CD4-positive, alpha-beta T cell (primary cell): ENCODE data around the gene UBE2B. TPM values are rescaled to one million over a fixed set of nuclear protein-coding genes. Genes with fewer than 3 reads are reported as not detected.

Experiments
- ATAC-seq: fragments of 200-7000 bp; cut with Tn5 transposase; one replicate; pipeline ENCODE4 v1.10.0; 2022; ENCODE audit warnings: mild to moderate bottlenecking; ENCODE audit not compliant: poor library complexity
- CTCF ChIA-PET: fragments of 350-600 bp; sonication (Branson Sonifier 250); formaldehyde crosslinking; loops from one replicate; lab custom pipeline; 2021; ENCODE audit warnings: antibody characterized with exemption, inconsistent platforms; lab: Charles Lee
- POLR2A ChIA-PET: fragments of 350-600 bp; sonication (Branson Sonifier 250); formaldehyde crosslinking; loops from one replicate; lab custom pipeline; 2021; ENCODE audit warnings: antibody characterized with exemption, inconsistent platforms; lab: Charles Lee
- DNase-seq, 14 experiments: peaks; one replicate each; pipeline ENCODE4 v3.0.0-alpha.2; 2013 to 2020; ENCODE audit warnings: mixed read lengths in 2 of 14
- H3K27ac ChIP-seq, 2 donors: one replicate each; pipeline versions ENCODE4 v1.5.1 to v1.7.0; 2013; ENCODE audit warnings: low read length in 2 of 2, low read depth in 1 of 2, mild to moderate bottlenecking in 1 of 2
- H3K27me3 ChIP-seq, 2 experiments: 1 replicate in 1 of 2; 2 replicates in 1 of 2; pipeline versions ENCODE4 v1.6.1 to v1.7.0; 2013; ENCODE audit warnings: low read length in 2 of 2, control low read depth in 1 of 2, mild to moderate bottlenecking in 1 of 2, moderate library complexity in 1 of 2; ENCODE audit not compliant: insufficient read depth in 2 of 2, control insufficient read depth in 1 of 2
- H3K36me3 ChIP-seq: one replicate; pipeline ENCODE4 v1.6.1; 2013; ENCODE audit warnings: low read length, control low read depth; ENCODE audit not compliant: insufficient read depth
- H3K4me1 ChIP-seq: one replicate; pipeline ENCODE4 v1.6.1; 2013; ENCODE audit warnings: low read length, control low read depth; ENCODE audit not compliant: insufficient read depth
- H3K4me3 ChIP-seq: one replicate; pipeline ENCODE4 v1.5.1; 2013; ENCODE audit warnings: mild to moderate bottlenecking, low read length, moderate library complexity
- H3K9me3 ChIP-seq, 2 experiments: 1 replicate in 1 of 2; 2 replicates in 1 of 2; pipeline versions ENCODE4 v1.6.1 to v1.7.0; 2013; ENCODE audit warnings: low read length in 2 of 2, mild to moderate bottlenecking in 2 of 2, control low read depth in 1 of 2, moderate library complexity in 1 of 2; ENCODE audit not compliant: control insufficient read depth in 1 of 2, insufficient read depth in 1 of 2
- H3K27ac Mint-ChIP-seq: one replicate; pipeline ENCODE4 v1.8.0; 2020; ENCODE audit warnings: mixed read lengths
- H3K27me3 Mint-ChIP-seq: one replicate; pipeline ENCODE4 v1.8.0; 2021; ENCODE audit warnings: mixed read lengths
- H3K36me3 Mint-ChIP-seq: one replicate; pipeline ENCODE4 v1.8.0; 2021; ENCODE audit warnings: low read depth, mixed read lengths
- H3K4me1 Mint-ChIP-seq: one replicate; pipeline ENCODE4 v1.8.0; 2021; ENCODE audit warnings: low read depth, mixed read lengths
- H3K4me3 Mint-ChIP-seq: one replicate; pipeline ENCODE4 v1.8.0; 2020; ENCODE audit warnings: mild to moderate bottlenecking, mixed read lengths
- H3K9me3 Mint-ChIP-seq: one replicate; pipeline ENCODE4 v1.8.0; 2020; ENCODE audit warnings: mixed read lengths
- intact Hi-C, 2 experiments: fragments of 100-400 bp; cut with DNase I in 1 of 2; cut with micrococcal nuclease in 1 of 2; formaldehyde crosslinking; loops; one replicate each; pipeline versions ENCODE4 v1.15.1 to v1.9.0; 2023 to 2025; cut with DNase I, micrococcal nuclease
- total RNA-seq, 174 experiments: library from RNA in 2 of 174; stranded (reverse) in 2 of 174; gene quantifications; one replicate each; pipeline ENCODE4 v1.2.3 and lab custom pipeline; 2021 to 2026
- TF ChIP-seq, protein P1 (sequence below): fragments of 200-600 bp; IDR thresholded peaks from one replicate; pipeline ENCODE4 v1.8.0; 2022; ENCODE audit warnings: antibody characterized with exemption, mild to moderate bottlenecking

Gene UBE2B
- total RNA-seq, 2 experiments from 2014 or later: 225 to 228 TPM

- Histone ChIP-seq H3K36me3 (no peaks in the 10 kb centered on the region), H3K4me3 (no peak overlapping the region), H3K4me1 (no peaks in the 10 kb centered on the region), H3K27me3 (peaks cover 0 to 4% of the 10 kb centered on the region in 2 experiments), H3K9me3 (no peaks in the 10 kb centered on the region), H3K27ac (no peak overlapping the region)
- Mint-ChIP-seq H3K36me3 (no peaks in the 10 kb centered on the region), H3K27me3 (no peaks in the 10 kb centered on the region), H3K9me3 (no peaks in the 10 kb centered on the region), H3K4me1 (no peaks in the 10 kb centered on the region), H3K27ac (no peak overlapping the region), H3K4me3 (no peak overlapping the region)
- CTCF ChIA-PET: no interaction called here
- TF ChIP-seq, protein P1, sequence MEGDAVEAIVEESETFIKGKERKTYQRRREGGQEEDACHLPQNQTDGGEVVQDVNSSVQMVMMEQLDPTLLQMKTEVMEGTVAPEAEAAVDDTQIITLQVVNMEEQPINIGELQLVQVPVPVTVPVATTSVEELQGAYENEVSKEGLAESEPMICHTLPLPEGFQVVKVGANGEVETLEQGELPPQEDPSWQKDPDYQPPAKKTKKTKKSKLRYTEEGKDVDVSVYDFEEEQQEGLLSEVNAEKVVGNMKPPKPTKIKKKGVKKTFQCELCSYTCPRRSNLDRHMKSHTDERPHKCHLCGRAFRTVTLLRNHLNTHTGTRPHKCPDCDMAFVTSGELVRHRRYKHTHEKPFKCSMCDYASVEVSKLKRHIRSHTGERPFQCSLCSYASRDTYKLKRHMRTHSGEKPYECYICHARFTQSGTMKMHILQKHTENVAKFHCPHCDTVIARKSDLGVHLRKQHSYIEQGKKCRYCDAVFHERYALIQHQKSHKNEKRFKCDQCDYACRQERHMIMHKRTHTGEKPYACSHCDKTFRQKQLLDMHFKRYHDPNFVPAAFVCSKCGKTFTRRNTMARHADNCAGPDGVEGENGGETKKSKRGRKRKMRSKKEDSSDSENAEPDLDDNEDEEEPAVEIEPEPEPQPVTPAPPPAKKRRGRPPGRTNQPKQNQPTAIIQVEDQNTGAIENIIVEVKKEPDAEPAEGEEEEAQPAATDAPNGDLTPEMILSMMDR: no peak
- POLR2A ChIA-PET: no interaction called here
- intact Hi-C loops: no loop called here
- DNase-seq: no peak
- no peak for ATAC-seq
Observed at GRCh38 chr5:134423376-134423775, 52.0 kb downstream of the UBE2B start.

DNA sequence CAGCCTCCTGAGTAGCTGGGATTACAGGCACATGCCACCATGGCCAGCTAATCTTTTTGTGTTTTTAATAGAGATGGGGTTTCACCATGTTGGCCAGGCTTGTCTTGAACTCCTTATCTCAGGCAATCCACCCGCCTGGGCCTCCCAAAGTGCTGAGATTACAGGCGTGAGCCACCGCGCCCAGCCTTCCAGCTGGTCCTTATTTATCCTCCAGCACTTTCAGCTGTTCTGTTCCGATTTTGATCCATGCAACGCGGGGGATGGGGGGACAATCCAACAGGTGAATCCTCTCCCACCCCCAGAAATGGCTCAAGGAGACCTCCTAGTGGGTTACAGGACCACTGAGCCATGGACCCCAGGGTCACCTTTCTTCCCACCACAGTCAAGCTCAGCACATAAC lies 55.0 kb downstream of the UBE2B start:
- no peaks in the 10 kb centered on the region for H3K4me1 ChIP-seq
- TF ChIP-seq, protein P1: no peak
- H3K4me3 Mint-ChIP-seq: no peak overlapping the region
- H3K27ac ChIP-seq: no peak overlapping the region
- H3K27me3 ChIP-seq: peaks cover 0 to 4% of the 10 kb centered on the region in 2 experiments
- H3K4me3 ChIP-seq: no peak overlapping the region
- H3K27ac Mint-ChIP-seq: no peak overlapping the region
- H3K9me3 ChIP-seq: no peaks in the 10 kb centered on the region
- no peaks in the 10 kb centered on the region for H3K9me3 Mint-ChIP-seq
- no peaks in the 10 kb centered on the region for H3K4me1 Mint-ChIP-seq
- ChIA-PET POLR2A (no interaction called here), CTCF (no interaction called here)
- intact Hi-C loops: no loop called here
- H3K27me3 Mint-ChIP-seq: no peaks in the 10 kb centered on the region
- no peak for DNase-seq
- ATAC-seq: no peak
- H3K36me3 ChIP-seq: no peaks in the 10 kb centered on the region
- no peaks in the 10 kb centered on the region for H3K36me3 Mint-ChIP-seq

DNA sequence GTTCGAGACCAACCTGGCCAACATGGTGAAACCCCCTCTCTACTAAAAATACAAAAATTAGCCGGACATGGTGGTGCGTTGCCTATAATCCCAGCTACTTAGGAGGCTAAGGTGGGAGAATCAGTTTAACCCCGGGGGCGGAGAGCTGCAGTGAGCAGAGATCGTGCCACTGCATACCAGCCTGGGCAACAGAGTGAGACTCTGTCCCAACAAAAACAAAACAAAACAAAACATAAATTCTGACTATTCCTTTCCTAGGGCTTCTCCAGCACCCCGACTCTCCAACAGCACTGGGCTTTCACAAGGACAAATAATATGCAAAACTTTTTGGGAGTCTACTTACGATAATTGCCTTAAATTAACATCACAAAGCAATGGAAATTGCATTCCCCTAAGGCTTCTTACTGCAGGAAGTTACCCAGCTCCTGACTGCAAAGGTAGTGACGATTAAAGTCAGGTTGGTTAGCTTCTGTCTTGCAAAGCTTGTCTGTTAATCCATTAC lies 56.2 kb downstream of the UBE2B start:
- Mint-ChIP-seq H3K4me1 (no peaks in the 10 kb centered on the region), H3K27ac (no peak overlapping the region), H3K4me3 (no peak overlapping the region), H3K9me3 (no peaks in the 10 kb centered on the region), H3K36me3 (no peaks in the 10 kb centered on the region), H3K27me3 (no peaks in the 10 kb centered on the region)
- DNase-seq (no peak), ATAC-seq (no peak)
- no peaks in the 10 kb centered on the region for H3K9me3 ChIP-seq
- POLR2A ChIA-PET: no interaction called here
- H3K27me3 ChIP-seq: peaks cover 0 to 4% of the 10 kb centered on the region in 2 experiments
- H3K36me3 ChIP-seq: no peaks in the 10 kb centered on the region
- H3K4me3 ChIP-seq: no peak overlapping the region
- no peaks in the 10 kb centered on the region for H3K4me1 ChIP-seq
- CTCF ChIA-PET: interaction anchor here (0.7 to 1.2 kb wide), 2 partner anchors 15 to 100 kb away, joined by 3 read pairs; no protein-coding TSS in a partner anchor
- intact Hi-C loops: no loop called here
- TF ChIP-seq, protein P1: no peak
- no peak overlapping the region for H3K27ac ChIP-seq
